Renal cortex interstitium (tissue), 11 donors: ENCODE results near the gene FADS3. TPM values are rescaled to one million over a fixed set of nuclear protein-coding genes. Genes with fewer than 3 reads are reported as not detected.

ENCODE experiments used
- DNase-seq, 11 donors: peaks; one replicate each; pipeline ENCODE4 v3.0.0-alpha.2; 2013; ENCODE audit warnings: low read depth in 9 of 11, low spot score in 4 of 11; ENCODE audit errors: extremely low read depth in 1 of 11
- polyA plus RNA-seq, 3 donors: library from polyadenylated mRNA; unstranded; fragments of 120-200 nt; gene quantifications; one replicate each; pipeline ENCODE4 v1.2.1, GENCODE V29; 2013; ENCODE audit not compliant: insufficient read length in 3 of 3

The FADS3 gene
- polyA plus RNA-seq, 3 donors: 13.0 to 22.9 (median 18.4) TPM

DNA sequence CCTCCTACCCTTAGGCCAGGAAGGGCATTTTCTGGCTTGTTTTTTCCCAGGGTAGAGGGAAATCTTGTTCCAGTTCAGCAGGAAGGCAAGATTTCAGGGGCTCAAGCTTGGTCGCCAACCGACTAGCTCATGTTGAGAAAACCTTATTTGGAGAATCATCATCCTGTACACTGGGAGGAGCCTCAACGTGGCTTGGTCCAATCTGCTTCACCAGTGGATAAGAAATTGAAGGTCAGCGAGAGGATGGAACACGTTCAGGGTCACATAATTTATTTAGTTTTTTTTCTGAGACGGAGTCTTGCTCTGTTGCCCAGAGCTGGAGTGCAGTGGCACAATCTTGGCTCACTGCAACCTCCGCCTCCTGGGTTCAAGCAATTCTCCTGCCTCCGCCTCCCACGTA, 42.7 kb downstream of the FADS3 start:
- DNase-seq: no peak

DNA sequence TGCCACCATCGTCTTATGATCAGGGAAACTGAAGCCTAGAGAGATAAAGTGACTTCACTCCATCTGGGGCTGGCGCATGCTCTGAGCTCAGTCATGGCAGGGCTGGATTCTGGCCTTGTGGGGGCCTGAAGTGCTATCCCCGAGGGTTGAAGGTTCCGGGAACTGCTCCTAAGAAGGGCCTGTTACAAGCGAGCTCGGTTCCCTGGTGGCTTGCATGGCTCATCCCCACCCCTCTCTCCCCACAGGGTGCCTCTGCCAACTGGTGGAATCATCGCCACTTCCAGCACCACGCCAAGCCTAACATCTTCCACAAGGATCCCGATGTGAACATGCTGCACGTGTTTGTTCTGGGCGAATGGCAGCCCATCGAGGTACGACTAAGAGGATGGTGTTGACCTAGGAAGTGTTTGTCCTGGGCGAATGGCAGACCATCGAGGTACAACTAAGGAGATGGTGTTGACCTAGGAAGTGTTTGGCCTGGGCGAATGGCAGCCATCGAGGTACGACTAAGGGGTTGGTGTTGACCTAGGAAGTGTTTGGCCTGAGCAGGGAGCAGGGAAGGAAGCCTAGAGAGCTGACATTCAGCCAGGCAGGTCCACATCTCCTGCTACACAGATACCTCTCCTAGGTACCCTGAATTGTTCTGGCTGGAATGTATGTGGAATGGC, 43.3 kb downstream of the FADS3 start:
- DNase-seq: no peak

DNA sequence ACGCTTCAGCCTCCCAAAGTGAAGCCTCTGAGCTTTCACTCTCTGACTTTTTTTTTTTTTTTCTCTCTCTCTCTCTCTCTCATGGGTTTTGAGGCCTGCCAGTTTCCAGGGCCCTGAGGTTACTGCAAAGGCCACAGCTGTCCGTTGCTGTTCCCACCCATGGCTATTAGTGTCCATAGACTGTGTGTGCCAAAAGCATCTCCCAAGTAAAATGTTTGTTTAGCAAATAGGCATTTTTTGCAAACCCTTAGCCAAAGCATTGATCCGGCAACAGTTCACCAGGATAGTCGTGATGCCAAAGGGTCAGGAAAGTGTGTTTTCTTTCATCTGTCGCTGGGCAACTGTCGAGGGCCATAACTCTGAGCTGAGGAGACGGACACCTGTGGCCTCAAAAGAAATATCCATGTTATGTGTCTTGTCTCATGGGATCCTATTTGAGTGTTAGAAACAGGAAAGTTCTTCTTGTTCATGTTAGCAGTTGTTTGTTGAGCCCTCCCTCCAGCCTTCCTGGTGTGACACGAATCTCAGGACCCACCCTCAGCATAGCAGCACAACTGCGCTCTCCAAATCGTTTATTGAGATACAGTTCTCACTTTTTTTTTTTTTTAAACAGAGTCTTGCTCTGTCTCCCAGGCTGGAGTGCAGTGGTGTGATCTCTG, 44.9 kb downstream of the FADS3 start:
- DNase-seq: no peak

DNA sequence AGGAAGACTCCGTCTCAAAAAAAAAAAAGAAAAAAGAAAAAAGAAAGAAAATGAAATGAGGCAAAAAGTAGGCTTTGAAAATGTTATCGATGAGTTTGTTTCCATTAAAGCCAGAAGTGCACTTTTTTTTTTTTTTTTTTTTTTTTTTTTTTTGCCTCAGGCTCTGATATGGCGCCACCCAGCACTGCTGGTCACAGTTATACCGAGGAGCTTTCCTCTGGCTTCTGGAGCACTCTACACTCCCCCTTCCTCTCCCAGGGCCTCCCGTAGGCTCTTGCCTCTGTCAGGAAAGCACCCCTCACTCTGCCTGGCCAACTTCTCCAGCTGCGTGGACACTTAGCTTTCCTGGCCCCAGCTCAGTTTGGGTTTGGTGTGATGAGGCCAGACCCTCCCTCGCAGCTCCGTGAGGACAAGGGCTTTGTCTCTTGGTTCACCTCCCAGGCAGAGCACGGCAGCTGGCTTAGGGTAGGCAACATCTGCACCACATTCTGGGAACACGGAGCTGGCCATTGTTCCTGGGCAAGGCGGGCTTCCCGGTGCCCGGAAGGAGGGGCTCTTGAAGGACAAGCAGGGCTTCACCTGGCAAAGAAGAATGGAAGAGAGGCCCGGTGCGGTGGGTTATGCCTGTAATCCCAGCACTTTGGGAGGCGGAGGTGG, 46.3 kb downstream of the FADS3 start:
- no peak for DNase-seq

DNA sequence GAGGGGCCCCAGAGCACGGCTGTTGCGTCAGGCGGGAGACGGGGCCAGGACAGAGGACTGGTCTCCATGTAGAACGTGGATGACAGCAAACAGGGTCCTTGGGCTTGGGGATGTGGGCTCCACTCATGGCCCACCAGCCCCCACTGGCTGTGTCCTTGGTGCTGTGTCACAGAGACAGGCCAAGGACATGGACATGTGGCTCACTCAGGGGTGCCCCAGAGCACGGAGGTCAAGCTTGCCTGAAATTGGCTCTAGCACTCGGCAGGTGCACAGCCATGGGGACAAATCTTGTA, 48.9 kb downstream of the FADS3 start:
- DNase-seq: no peak

DNA sequence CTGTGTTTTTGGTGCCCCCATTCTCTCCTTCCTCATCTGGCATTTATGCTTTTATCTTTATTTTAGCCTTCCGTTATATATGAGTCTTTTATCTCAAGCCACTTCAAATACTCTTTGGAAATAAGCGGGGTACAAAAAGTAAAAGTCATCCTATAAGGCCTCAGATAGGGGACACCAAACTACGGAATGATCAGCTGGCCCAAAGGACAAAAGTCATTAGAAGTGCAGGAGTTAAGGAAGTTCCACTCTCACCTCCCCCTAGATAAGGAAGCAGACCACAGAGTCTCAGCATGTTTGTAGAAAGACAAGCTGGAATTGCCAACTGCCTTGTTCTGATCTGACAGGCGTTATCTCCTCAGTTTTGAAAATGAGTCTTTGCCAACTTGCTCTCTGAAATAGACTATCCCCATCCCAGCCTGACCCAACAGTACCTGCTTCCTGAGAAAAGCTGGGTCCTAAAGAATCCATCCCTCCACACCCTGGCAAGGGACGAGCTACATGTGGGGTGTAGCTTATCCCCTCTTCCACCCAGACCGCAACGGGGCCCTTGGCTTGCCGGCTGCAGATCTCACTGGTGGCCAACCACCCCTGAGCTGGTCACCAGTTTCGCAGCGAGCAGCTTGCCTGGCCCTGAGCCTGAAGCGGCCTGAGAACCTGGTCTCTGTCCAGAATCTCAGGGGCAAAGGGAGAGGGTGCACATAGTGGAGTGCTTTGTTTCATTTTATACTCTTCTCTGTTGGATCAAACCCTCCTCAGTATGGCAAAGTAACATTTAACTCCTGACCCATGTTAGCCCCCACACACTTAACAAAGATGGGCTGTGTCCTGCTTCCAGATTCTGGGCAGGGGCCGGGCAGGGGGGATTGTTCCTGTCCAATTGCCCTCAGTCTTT, 49.5 kb downstream of the FADS3 start:
- DNase-seq: no peak

DNA sequence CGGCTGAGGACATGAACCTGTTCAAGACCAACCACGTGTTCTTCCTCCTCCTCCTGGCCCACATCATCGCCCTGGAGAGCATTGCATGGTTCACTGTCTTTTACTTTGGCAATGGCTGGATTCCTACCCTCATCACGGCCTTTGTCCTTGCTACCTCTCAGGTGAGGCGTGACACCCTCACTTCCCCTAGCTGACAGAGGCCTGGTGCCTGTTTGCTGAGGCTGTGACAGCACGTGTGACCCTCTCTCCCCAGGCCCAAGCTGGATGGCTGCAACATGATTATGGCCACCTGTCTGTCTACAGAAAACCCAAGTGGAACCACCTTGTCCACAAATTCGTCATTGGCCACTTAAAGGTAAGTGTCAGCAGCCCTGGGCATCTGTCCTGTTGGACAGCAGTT, 51.0 kb downstream of the FADS3 start:
- no peak for DNase-seq

DNA sequence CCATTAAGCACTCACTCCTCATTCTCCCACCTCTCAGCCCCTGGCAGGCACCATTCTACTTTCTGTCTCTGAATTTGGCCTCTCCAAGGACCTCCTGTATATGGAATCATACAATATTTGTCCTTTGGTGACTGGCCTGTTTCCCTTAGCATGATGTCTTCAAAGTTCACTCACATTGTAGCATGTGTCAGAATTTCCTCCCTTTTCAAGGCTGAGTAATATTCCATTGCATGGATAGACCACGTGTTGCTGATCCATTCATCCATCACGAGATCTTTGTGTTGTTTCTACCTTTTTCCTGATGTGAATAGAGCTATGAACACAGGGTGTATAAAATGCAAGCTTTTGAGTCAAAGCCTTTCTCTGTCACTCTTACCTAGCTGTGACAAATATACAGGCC, 51.6 kb downstream of the FADS3 start:
- DNase-seq: no peak

DNA sequence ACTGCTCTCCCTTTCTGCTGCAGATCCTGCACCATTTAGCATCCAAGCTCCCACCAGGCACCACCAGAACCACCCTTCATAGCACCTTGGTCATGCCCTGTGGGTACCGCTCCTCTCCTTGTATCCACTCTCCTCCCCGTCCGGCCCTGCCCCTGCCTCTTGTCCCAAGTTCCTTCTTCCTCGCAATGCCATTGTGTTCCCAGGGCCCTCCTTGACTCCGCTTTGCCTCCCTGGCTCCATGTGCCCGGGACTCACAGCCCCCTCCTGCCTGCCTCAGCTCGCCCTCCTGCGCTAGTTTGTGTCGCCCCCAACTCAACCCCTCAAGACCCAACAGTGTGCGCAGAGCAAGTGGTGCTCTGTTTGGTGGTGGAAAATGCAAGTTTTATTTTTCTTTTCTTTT, 52.4 kb downstream of the FADS3 start:
- no peak for DNase-seq

DNA sequence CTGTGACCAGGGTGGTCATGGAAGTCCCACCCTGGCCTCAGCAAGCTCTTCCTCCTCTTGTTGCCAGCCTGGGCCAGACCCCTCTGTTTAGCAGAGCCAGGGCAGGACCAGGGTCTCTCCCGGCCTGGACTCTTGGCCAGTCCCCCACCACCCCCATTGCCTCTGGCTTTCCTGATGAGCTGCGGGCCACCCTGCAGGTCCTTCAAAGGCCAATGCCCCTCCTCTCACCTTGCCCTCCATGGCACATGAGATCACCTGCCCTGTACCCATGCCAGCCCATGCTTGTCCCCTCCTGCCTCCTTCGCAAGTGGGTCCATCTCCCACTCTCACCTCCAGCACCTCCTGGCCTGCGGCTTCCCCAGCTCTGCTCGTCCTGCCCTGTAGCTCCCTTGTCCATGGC, 52.8 kb downstream of the FADS3 start:
- DNase-seq: no peak

DNA sequence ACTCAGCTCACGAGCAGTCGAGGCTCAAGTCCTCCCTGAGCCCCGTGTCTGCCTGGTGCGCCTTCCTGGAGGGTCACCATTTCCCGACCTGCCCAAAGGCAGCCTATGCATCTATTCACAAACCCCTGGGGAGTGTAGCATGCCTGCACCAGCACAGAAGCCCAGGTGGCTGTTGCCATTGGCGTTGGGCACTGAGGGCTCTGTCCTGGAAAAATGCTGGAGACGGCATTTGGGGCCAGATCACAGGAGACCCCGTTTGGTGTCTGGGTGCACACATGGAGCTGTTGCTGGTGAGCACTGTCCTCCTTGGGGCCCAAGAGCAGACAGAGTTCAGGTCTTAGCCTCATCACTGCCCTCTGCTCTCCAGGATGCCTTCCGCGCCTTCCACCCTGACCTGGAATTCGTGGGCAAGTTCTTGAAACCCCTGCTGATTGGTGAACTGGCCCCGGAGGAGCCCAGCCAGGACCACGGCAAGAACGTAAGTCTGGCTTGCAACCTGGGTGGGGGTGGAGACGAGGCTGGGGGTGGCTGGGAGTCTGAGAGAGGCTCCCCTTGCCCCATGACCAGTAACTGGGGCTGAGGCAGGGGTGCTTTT, 53.8 kb downstream of the FADS3 start:
- DNase-seq: no peak

DNA sequence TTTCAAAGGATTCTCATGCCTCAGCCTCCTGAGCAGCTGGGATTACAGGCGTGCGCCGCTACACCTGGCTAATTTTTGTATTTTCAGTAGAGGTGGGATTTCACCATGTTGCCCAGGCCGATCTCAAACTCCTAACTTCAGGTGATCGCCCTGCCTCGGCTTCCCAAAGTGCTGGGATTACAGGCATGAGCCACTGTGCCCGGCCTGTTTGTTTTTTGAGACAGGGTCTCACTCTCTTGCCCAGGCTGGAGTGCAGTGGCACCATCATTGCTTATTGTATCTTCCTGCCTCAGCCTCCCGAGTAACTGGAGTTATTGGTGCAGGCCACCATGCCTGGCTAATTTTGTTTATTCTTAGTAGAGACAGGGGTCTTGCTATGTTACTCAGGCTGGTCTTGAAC, 55.2 kb downstream of the FADS3 start:
- DNase-seq: no peak

DNA sequence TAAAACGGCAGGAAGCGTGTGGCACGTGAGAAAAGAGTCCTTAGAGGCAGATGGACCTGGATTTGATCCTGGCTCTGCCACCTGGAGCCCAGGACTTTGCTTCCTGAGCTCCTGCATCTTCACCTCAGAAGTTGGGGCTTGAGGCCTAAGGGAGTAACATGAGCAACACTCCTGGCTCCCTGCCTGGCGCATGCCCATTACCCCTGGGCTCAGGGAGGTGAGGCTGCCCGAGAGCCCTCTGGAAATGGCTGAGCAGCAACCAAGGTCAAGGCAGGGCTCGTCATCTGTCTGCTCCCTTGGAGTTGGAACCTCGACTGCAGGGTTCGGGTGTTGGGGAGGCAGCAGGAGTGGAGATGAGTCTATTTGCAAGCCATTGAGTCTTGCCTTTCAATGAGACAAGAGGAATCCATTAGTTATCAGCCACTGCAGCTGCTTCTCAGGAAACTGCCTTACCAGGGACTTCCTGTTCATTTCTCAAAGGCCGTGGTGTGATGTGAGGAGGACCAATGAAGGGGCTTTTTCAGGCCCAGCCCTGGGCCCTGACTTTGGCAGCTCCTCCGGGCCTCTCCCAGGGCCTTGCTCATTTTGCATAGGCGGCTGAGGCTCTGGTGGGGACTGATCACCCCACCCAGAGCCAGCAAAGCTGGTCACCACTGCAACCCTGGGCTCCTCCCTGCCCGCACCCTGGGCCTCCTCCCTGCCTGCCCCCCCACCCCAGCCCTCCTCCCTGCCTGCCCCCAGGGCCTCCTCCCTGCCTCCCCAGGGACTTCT, 56.9 kb downstream of the FADS3 start:
- DNase-seq: peak in 2 of 11 donors; percentile 14 to 25

DNA sequence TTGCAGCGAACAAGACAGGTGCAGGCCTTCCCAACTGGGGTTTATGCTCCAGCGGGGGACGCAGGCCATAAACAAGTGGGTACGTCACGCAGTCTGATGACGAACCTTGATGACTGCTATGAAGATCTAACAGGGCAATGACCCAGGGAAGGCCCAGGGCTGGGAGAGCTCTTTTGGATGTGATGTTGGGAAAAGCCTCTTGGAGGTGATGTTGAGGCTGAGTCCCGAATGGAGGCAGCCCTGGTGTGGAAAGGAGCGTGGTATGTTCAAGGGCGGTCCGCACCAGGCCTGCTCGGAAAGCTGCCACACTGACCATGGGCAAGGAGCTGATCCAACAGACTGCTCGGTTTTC, 57.4 kb downstream of the FADS3 start:
- DNase-seq: no peak

DNA sequence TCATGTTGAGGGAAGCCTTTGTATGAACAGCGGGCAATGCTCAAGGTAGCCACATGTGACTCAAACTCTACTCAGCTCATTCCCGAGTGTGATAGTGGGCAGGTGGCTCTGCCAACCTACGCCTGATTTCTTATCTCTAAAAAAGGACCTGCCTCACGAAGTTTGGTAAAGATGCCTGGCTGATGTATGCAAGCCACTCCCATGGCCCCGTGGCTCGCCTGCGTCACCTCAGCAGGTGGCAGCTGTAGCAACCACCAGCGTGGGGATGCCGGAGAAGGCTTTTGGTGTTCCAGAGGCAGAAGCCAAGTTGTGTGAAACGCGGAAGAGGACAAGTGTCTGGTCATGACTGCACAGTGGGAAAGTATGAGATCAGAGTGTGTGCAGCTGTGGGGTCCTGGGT, 57.9 kb downstream of the FADS3 start:
- no peak for DNase-seq

DNA sequence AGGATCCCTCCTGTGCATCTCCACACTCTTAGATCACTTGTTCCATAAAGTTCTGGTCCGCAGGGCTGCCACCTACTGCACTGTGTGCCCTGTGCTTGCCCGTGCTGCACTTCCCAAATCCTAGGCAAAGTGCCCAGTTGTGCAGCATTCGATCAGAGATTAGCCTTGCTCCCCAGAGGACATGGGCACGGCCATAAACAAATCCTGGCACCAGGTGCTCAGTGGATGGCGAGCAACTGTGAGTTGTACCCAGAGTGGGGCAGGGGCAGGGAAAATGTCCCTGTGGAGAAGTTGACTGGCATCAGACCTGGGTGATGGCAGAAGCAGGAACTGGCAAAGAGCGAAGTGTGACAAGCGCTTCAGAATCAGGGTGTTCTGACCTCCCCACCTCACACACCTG, 58.6 kb downstream of the FADS3 start:
- no peak for DNase-seq

DNA sequence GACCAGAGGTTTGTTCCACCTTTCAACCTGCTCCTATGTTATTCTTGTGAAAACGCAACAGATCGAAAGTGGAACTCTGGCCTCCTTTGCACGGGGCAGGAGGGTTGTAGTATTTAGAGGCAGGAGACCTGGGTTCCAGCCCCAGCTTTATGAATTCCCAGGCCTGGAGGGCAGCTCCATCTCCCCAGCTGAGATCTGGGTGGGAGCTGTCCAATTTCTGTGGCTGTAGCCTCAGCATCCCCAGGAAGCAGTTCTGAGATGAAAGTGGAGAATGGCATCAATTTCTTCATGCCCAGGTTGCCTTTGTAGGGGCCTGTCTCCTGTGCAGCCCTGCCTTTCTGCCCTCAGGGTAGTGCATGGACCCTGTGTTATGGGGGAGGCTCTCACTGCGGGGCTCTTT, 59.1 kb downstream of the FADS3 start:
- DNase-seq: no peak

DNA sequence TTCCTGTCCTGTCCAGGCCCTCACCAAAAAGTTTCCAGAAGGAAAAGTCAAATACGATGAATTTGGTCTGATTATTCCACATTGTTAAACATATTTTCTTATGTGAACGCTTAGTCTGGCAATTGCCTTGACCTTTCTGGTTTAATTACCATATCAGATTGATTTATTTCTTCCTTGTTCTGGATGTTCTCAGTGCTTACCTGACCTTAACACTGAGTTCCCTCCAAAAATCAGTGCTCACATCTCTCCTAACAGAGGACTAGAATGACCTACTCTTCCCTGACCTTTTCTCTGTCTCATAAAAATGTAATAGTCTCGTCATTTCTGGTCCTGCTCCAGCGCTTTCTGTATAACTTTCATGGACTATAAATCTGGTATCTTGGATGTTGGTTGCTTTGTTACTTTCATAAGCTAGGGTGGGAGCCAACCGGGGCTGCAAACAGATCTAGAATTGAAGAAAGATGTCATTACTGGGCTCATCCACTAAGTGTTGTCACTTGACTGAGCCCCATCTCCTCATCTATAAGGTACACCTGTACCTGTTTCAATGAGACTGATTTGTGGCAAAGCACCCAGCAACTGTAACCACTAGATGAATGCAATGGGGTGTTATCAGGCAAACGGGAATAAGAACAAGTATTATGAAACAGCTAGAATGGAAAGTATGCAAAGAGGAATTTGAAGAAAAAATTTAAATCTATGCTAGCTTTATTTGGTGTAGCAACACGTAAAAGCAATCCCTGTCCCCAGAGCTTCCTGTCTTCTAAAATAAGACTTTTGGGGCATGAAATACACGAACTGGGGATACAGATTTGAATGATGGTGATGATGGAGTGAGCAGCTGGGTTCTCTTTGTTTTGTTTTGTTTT, 60.9 kb downstream of the FADS3 start:
- DNase-seq: no peak
